GM12875 (cell line): Measurements from ENCODE around the gene EGFL8.

Source experiments
- H3K4me3 ChIP-seq: one replicate; pipeline ENCODE4 v1.5.1; 2011; ENCODE audit warnings: low read depth, low read length, control low read depth
- CTCF ChIP-seq: IDR thresholded peaks from 2 replicates; pipeline ENCODE4 v1.5.1; 2011; ENCODE audit warnings: low read depth, mild to moderate bottlenecking, control low read depth, inconsistent platforms, low read length, moderate library complexity, borderline replicate concordance; ENCODE audit not compliant: insufficient read depth

EGFL8 gene

GRCh38 chr6:32194825-32195651, 30.6 kb downstream of the EGFL8 start:
- TF ChIP-seq CTCF, result peak; percentile 49; the same call in 1 of the 2 replicates
- peak overlapping the region; percentile 0 for H3K4me3 ChIP-seq

GRCh38 chr6:32195652-32195901, 31.2 kb downstream of the EGFL8 start:
- peak; percentile 15; the same call in 1 of the 2 replicates for TF ChIP-seq CTCF
- no peak overlapping the region for H3K4me3 ChIP-seq

GRCh38 chr6:32195902-32196681, 31.7 kb downstream of the EGFL8 start:
- TF ChIP-seq CTCF, result no peak
- peak overlapping the region; percentile 75 for H3K4me3 ChIP-seq

GRCh38 chr6:32196682-32197616, 32.6 kb downstream of the EGFL8 start:
- TF ChIP-seq CTCF, result no peak
- peak overlapping the region; percentile 75 for H3K4me3 ChIP-seq

GRCh38 chr6:32198345-32198696, 33.9 kb downstream of the EGFL8 start:
- no peak for TF ChIP-seq CTCF
- no peak overlapping the region for H3K4me3 ChIP-seq

GRCh38 chr6:32198866-32199265, 34.5 kb downstream of the EGFL8 start:
- no peak overlapping the region for H3K4me3 ChIP-seq
- no peak for TF ChIP-seq CTCF
